Endothelial cell of umbilical vein (primary cell): Measurements from ENCODE around the gene CAPG. TPM values are rescaled to one million over a fixed set of nuclear protein-coding genes. Genes with fewer than 3 reads are reported as not detected.
A peak's percentile ranks its signal among the peaks of the same experiment; 100 is the strongest.

Experiments
- BruUV-seq: library from RNA; stranded (reverse); fragments of 400-500 nt; replicated peaks from 2 replicates; lab custom pipeline; 2021; lab: Mats Ljungman, UMichigan
- CTCF ChIA-PET: fragments of 300-600, 350-600 bp; sonication (Branson Sonifier 250); formaldehyde crosslinking; loops from one replicate; lab custom pipeline; 2021; ENCODE audit warnings: antibody characterized with exemption, inconsistent platforms; lab: Charles Lee
- POLR2A ChIA-PET: fragments of 300-600, 350-600 bp; sonication (Branson Sonifier 250); formaldehyde crosslinking; loops from one replicate; lab custom pipeline; 2021; ENCODE audit warnings: antibody characterized with exemption, inconsistent platforms; lab: Charles Lee
- DNase-seq: peaks from one replicate; pipeline ENCODE4 v3.0.0-alpha.2; 2011; ENCODE audit warnings: low read depth, low spot score
- FAIRE-seq: peaks from 2 replicates; lab custom pipeline; 2011; peaks lifted over from hg19 to GRCh38; lab: Jason Lieb, UNC
- H2AFZ ChIP-seq: 2 replicates; pipeline ENCODE4 v1.6.0; 2012; ENCODE audit warnings: low read depth, low read length, control low read depth, inconsistent platforms
- H3K27ac ChIP-seq: 2 replicates; pipeline ENCODE4 v1.5.1; 2011; ENCODE audit warnings: low read depth, mild to moderate bottlenecking, control low read depth, low read length, moderate library complexity; ENCODE audit not compliant: insufficient read depth
- H3K27me3 ChIP-seq, 2 experiments: 2 replicates each; pipeline versions ENCODE4 v1.6.0 to v1.6.1; 2011; ENCODE audit warnings: low read length in 2 of 2, mixed read lengths in 1 of 2; ENCODE audit not compliant: control insufficient read depth in 2 of 2, insufficient read depth in 2 of 2
- H3K36me3 ChIP-seq, 2 experiments: 2 replicates in 1 of 2; 3 replicates in 1 of 2; pipeline ENCODE4 v1.5.1; 2011; ENCODE audit warnings: low read length in 2 of 2, mild to moderate bottlenecking in 1 of 2, moderate library complexity in 1 of 2; ENCODE audit not compliant: control insufficient read depth in 2 of 2, insufficient read depth in 2 of 2; ENCODE audit errors: extremely low read depth in 1 of 2
- H3K4me1 ChIP-seq: 3 replicates; pipeline ENCODE4 v1.5.1; 2011; ENCODE audit warnings: mild to moderate bottlenecking, low read length; ENCODE audit not compliant: control insufficient read depth, insufficient read depth; ENCODE audit errors: extremely low read depth
- H3K4me2 ChIP-seq: 2 replicates; pipeline ENCODE4 v1.6.1; 2011; ENCODE audit warnings: low read length, control low read depth, mixed read lengths; ENCODE audit not compliant: insufficient read depth
- H3K4me3 ChIP-seq, 3 experiments: fragments of 200-600 bp in 1 of 3; sonication (generic), shearing (Covaris generic) in 1 of 3; replicated peaks in 1 of 3; 2 replicates each; pipeline ENCODE4 v1.5.1; 2011 to 2016; ENCODE audit warnings: control low read depth in 3 of 3, low read length in 3 of 3, mild to moderate bottlenecking in 2 of 3, inconsistent platforms in 1 of 3, low read depth in 1 of 3, moderate library complexity in 1 of 3; ENCODE audit not compliant: insufficient read depth in 1 of 3
- H3K79me2 ChIP-seq: 2 replicates; pipeline ENCODE4 v1.6.0; 2012; ENCODE audit warnings: low read length, inconsistent platforms; ENCODE audit not compliant: control insufficient read depth, insufficient read depth
- H3K9ac ChIP-seq: replicated peaks from 2 replicates; pipeline ENCODE3; 2011; ENCODE audit warnings: low read length, control low read depth; ENCODE audit not compliant: insufficient read depth; ENCODE audit errors: extremely low read depth
- H3K9me1 ChIP-seq: replicated peaks from 3 replicates; pipeline ENCODE4 v1.6.0; 2011; ENCODE audit warnings: mild to moderate bottlenecking, low read length; ENCODE audit not compliant: control insufficient read depth, insufficient read depth; ENCODE audit errors: extremely low read depth
- H3K9me3 ChIP-seq: replicated peaks from 2 replicates; pipeline ENCODE4 v1.5.1; 2012; ENCODE audit warnings: low read length, inconsistent platforms; ENCODE audit not compliant: control insufficient read depth, insufficient read depth
- H4K20me1 ChIP-seq: replicated peaks from 2 replicates; pipeline ENCODE3; 2011; ENCODE audit warnings: mild to moderate bottlenecking, low read length; ENCODE audit not compliant: control insufficient read depth, insufficient read depth; ENCODE audit errors: extremely low read depth
- EZH2 ChIP-seq: IDR thresholded peaks from 2 replicates; pipeline ENCODE4 v1.6.1; 2012; ENCODE audit warnings: borderline replicate concordance, low read depth, mild to moderate bottlenecking, moderate library complexity, low read length, inconsistent platforms; ENCODE audit not compliant: severe bottlenecking
- FOS ChIP-seq: IDR thresholded peaks from 2 replicates; pipeline ENCODE4 v1.6.1; 2011; ENCODE audit warnings: mild to moderate bottlenecking, low read length, moderate library complexity, borderline replicate concordance; ENCODE audit not compliant: insufficient read depth
- GATA2 ChIP-seq: IDR thresholded peaks from 2 replicates; pipeline ENCODE4 v1.7.0; 2011; ENCODE audit warnings: low read depth, mild to moderate bottlenecking, moderate library complexity, mixed read lengths, low read length; ENCODE audit not compliant: insufficient read length, insufficient read depth
- JUN ChIP-seq: IDR thresholded peaks from 2 replicates; pipeline ENCODE4 v1.6.1; 2011; ENCODE audit warnings: borderline replicate concordance, low read depth; ENCODE audit not compliant: insufficient read length, insufficient read depth
- MYC ChIP-seq: IDR thresholded peaks from one replicate; pipeline ENCODE4 v1.6.1; 2011; ENCODE audit warnings: mild to moderate bottlenecking, low read depth, low read length
- POLR2A ChIP-seq: IDR thresholded peaks from 2 replicates; pipeline ENCODE4 v1.6.1; 2012; ENCODE audit warnings: low read depth, mild to moderate bottlenecking, control low read depth, low read length
- POLR2AphosphoS5 ChIP-seq: IDR thresholded peaks from 2 replicates; pipeline ENCODE4 v1.6.1; 2012; ENCODE audit warnings: low read depth, mild to moderate bottlenecking, control low read depth, low read length, moderate library complexity; ENCODE audit not compliant: insufficient read depth
- dilution Hi-C: fragments of 300-500 bp; cut with MboI; formaldehyde crosslinking; loops from one replicate; pipeline ENCODE4 v1.15.0; 2019; ENCODE audit warnings: low sequenced_read_pairs; ENCODE audit not compliant: extremely low pct_ligation_motif_present
- intact Hi-C: fragments of 100-400 bp; cut with micrococcal nuclease; formaldehyde crosslinking; loops from one replicate; pipeline ENCODE4 v1.10.0; 2022
- polyA plus RNA-seq, 4 experiments: library from polyadenylated mRNA; depleted of rRNA in 3 of 4; stranded (reverse) in 3 of 4; unstranded in 1 of 4; fragments of >200 nt; gene quantifications; 2 replicates each; pipeline versions ENCODE4 v1.2.1 to v1.2.3, GENCODE V29; 2011 to 2012; ENCODE audit warnings: missing spikeins in 1 of 4
- total RNA-seq: library from RNA; stranded (reverse); gene quantifications from 2 replicates; pipeline ENCODE4 v1.2.3, GENCODE V29; 2021
- TF ChIP-seq, protein P1 (sequence below): IDR thresholded peaks from 2 replicates; pipeline ENCODE4 v1.6.1; 2011; ENCODE audit not compliant: insufficient read depth, insufficient read length
- TF ChIP-seq, protein P2 (sequence below), 2 donors: IDR thresholded peaks; 1 replicate in 1 of 2; 2 replicates in 1 of 2; pipeline ENCODE4 v1.5.1; 2011; ENCODE audit warnings: low read length in 2 of 2, mild to moderate bottlenecking in 2 of 2, moderate library complexity in 2 of 2, control low read depth in 1 of 2, inconsistent platforms in 1 of 2, low read depth in 1 of 2; ENCODE audit not compliant: insufficient read depth in 1 of 2; ENCODE audit errors: extremely low read depth in 1 of 2

The CAPG gene
- total and polyA plus RNA-seq, 2 donors (not counting 3 experiments of a cell fraction or from before 2014, with no cell fraction given): 107 to 115 TPM

DNA sequence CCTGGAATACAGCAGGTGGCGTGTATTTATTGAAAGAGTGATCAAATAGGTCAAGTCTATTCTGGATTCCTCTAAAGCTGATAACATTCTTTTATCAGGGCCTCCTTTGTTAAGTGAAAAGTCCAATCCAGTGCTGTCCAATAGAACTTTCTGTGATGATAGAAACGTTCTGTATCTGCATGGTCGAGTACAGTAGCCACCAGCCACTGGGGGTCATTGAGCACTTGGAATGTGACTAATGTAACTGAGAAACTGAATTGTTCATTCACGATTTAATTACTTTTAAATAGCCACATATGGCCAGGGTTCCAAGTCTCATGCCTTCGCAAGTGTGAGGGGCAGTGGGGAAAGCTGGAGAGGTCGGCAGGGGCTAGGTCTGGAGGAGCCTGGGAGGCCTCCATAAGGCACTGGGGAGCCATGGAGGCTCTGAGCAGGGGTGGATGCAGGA is 28.9 kb upstream of the CAPG start:
- no peaks in the 10 kb centered on the region for H3K9me1 ChIP-seq
- H3K36me3 ChIP-seq: no peaks in the 10 kb centered on the region
- no TSS peak for BruUV-seq
- no peaks in the 10 kb centered on the region for H3K79me2 ChIP-seq
- intact Hi-C loops: no loop called here
- H3K4me2 ChIP-seq: no peak overlapping the region
- dilution Hi-C loops: no loop called here
- no peaks in the 10 kb centered on the region for H4K20me1 ChIP-seq
- H3K27me3 ChIP-seq: no peaks in the 10 kb centered on the region
- H3K9ac ChIP-seq: no peak overlapping the region
- no peak overlapping the region for H2AFZ ChIP-seq
- FAIRE-seq (no peak), DNase-seq (no peak)
- H3K4me1 ChIP-seq: peaks cover 17% of the 10 kb centered on the region
- H3K9me3 ChIP-seq: no peaks in the 10 kb centered on the region
- no peak overlapping the region for H3K4me3 ChIP-seq
- POLR2A ChIA-PET: interaction anchor here (1.1 to 3.1 kb wide), 2 partner anchors 100 to 101 kb away, joined by 3 to 26 read pairs; partner anchors contain the start of gene MAT2A
- no peak overlapping the region for H3K27ac ChIP-seq
- TF ChIP-seq FOS: no peak
- TF ChIP-seq, protein P1, sequence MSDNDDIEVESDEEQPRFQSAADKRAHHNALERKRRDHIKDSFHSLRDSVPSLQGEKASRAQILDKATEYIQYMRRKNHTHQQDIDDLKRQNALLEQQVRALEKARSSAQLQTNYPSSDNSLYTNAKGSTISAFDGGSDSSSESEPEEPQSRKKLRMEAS: no peak
- CTCF ChIA-PET: interaction anchor here (1.0 to 1.8 kb wide), 3 partner anchors 100 to 164 kb away, joined by 3 to 14 read pairs (median 5); partner anchors contain the start of gene MAT2A

DNA sequence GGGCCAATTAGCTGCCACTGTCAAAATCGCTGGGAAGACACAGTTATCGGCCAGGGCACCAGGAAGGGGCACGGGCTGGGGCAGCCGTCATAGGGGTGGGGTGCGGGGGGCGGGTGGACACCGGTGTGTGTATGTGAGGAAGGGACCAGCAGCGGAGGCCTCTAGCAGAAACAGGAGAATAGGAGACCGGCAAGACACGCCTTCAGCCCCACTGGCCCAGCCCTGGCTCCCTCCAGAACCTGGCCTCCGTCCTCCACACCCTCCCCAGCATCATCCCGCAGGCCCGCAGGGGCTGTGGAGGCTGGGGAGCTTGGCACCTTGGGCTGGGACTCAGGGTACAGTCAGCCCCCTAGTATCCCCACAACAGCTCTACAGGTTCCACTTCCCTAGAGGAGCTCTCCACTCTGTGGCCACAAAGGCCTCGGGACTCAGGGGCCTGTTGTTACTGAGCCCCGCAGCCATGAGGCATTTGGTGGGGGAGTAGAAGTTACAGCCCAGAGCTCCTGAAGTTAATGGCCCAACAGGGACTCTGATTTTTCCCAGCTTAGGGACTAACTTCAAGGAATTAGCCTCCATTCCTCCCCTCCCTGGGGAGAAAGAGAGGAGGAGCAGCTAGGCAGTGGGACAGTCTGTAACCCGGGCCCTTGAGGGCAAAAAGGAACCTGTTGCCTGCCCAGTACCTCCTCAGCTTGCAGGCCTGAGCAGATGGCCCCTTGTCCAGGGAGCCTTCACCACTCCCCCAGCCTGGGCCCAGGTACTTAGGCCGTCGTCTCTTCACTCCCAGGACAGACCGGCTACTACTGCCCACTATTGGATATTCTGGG is 28.2 kb upstream of the CAPG start:
- ChIA-PET POLR2A (interaction anchor here (1.1 to 3.1 kb wide), 2 partner anchors 100 to 102 kb away, joined by 3 to 26 read pairs; partner anchors contain the start of gene MAT2A), CTCF (interaction anchor here (0.9 to 1.8 kb wide), 10 partner anchors 10 to 165 kb away, joined by 3 to 14 read pairs (median 4); partner anchors contain the start of gene MAT2A)
- Histone ChIP-seq H3K9me3 (no peaks in the 10 kb centered on the region), H2AFZ (peak overlapping the region; percentile 60), H3K4me1 (peaks cover 17% of the 10 kb centered on the region), H4K20me1 (no peaks in the 10 kb centered on the region), H3K36me3 (no peaks in the 10 kb centered on the region), H3K27me3 (no peaks in the 10 kb centered on the region), H3K9me1 (no peaks in the 10 kb centered on the region), H3K27ac (peak overlapping the region; percentile 60), H3K4me3 (peak overlapping the region in 1 of 3 experiments; percentile 30), H3K79me2 (no peaks in the 10 kb centered on the region), H3K4me2 (peak overlapping the region; percentile 23), H3K9ac (peak overlapping the region; percentile 74)
- FAIRE-seq (no peak), DNase-seq (no peak)
- TSS peak; percentile 67 for BruUV-seq
- TF ChIP-seq MYC (no peak), GATA2 (no peak), POLR2A (no peak), JUN (no peak), EZH2 (no peak), POLR2AphosphoS5 (no peak), FOS (no peak)
- TF ChIP-seq, protein P1: no peak
- TF ChIP-seq, protein P2, sequence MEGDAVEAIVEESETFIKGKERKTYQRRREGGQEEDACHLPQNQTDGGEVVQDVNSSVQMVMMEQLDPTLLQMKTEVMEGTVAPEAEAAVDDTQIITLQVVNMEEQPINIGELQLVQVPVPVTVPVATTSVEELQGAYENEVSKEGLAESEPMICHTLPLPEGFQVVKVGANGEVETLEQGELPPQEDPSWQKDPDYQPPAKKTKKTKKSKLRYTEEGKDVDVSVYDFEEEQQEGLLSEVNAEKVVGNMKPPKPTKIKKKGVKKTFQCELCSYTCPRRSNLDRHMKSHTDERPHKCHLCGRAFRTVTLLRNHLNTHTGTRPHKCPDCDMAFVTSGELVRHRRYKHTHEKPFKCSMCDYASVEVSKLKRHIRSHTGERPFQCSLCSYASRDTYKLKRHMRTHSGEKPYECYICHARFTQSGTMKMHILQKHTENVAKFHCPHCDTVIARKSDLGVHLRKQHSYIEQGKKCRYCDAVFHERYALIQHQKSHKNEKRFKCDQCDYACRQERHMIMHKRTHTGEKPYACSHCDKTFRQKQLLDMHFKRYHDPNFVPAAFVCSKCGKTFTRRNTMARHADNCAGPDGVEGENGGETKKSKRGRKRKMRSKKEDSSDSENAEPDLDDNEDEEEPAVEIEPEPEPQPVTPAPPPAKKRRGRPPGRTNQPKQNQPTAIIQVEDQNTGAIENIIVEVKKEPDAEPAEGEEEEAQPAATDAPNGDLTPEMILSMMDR (IDR thresholded peaks at IDR 0.05; ENCODE audit: extremely low read depth in 1 of 2, insufficient read depth in 1 of 2, low read depth in 1 of 2, low read length in 2 of 2): no peak
- dilution Hi-C loops (no loop called here), intact Hi-C loops (no loop called here)
